T-cell (primary cell): Measurements from ENCODE around the gene KCNH2. TPM values are rescaled to one million over a fixed set of nuclear protein-coding genes. Genes with fewer than 3 reads are reported as not detected.

ENCODE experiments used
- ATAC-seq, 4 experiments: fragments of 200-7000 bp in 3 of 4; fragments of 150-1000 bp in 1 of 4; cut with Tn5 transposase; replicated peaks in 1 of 4; 1 replicate in 3 of 4; 2 replicates in 1 of 4; pipeline ENCODE4 v1.10.0; 2021; ENCODE audit warnings: moderate library complexity in 3 of 4, mild to moderate bottlenecking in 2 of 4, moderate number of reproducible peaks in 1 of 4
- CTCF ChIA-PET, 2 donors: fragments of 300-600 bp; sonication (Branson Sonifier 250); formaldehyde crosslinking; loops; one replicate each; lab custom pipeline; 2022; ENCODE audit warnings: antibody characterized with exemption in 2 of 2; lab: Charles Lee
- POLR2A ChIA-PET, 2 donors: fragments of 300-600 bp; sonication (Branson Sonifier 250); formaldehyde crosslinking; loops; one replicate each; lab custom pipeline; 2022; ENCODE audit warnings: antibody characterized with exemption in 2 of 2; lab: Charles Lee
- DNase-seq, 35 experiments: peaks; one replicate each; pipeline versions ENCODE4 v3.0.0 to v3.0.0-alpha.2; 2013 to 2023
- H3K27ac ChIP-seq: one replicate; pipeline ENCODE4 v1.5.1; 2013; ENCODE audit warnings: low read length
- H3K27me3 ChIP-seq, 2 experiments: replicated peaks in 1 of 2; 1 replicate in 1 of 2; 2 replicates in 1 of 2; pipeline versions ENCODE4 v1.6.1 to v1.7.0; 2013; ENCODE audit warnings: low read length in 1 of 2, mixed read lengths in 1 of 2; ENCODE audit not compliant: control insufficient read depth in 2 of 2, insufficient read depth in 2 of 2; ENCODE audit errors: extremely low read depth in 1 of 2
- H3K36me3 ChIP-seq, 2 donors: 1 replicate in 1 of 2; 2 replicates in 1 of 2; pipeline versions ENCODE4 v1.6.1 to v1.7.0; 2013; ENCODE audit warnings: low read length in 1 of 2; ENCODE audit not compliant: control insufficient read depth in 2 of 2, insufficient read depth in 1 of 2; ENCODE audit errors: extremely low read depth in 1 of 2
- H3K4me1 ChIP-seq, 2 experiments: 1 replicate in 1 of 2; 2 replicates in 1 of 2; pipeline versions ENCODE4 v1.6.1 to v1.7.0; 2013; ENCODE audit warnings: low read length in 2 of 2, mixed read lengths in 1 of 2; ENCODE audit not compliant: insufficient read depth in 2 of 2, control insufficient read depth in 1 of 2; ENCODE audit errors: extremely low read depth in 1 of 2
- H3K4me3 ChIP-seq, 2 donors: 1 replicate in 1 of 2; 2 replicates in 1 of 2; pipeline versions ENCODE4 v1.5.1 to v1.7.0; 2013; ENCODE audit warnings: mild to moderate bottlenecking in 2 of 2, low read length in 1 of 2, moderate library complexity in 1 of 2; ENCODE audit not compliant: control insufficient read depth in 1 of 2; ENCODE audit errors: extremely low read depth in 1 of 2
- H3K9me3 ChIP-seq: 2 replicates; pipeline ENCODE4 v1.7.0; 2013
- H3K27ac Mint-ChIP-seq, 2 donors: one replicate each; pipeline ENCODE4 v1.8.0; 2020 to 2021; ENCODE audit warnings: mild to moderate bottlenecking in 2 of 2, mixed read lengths in 2 of 2
- H3K27me3 Mint-ChIP-seq, 2 donors: one replicate each; pipeline ENCODE4 v1.8.0; 2021 to 2022; ENCODE audit warnings: mixed read lengths in 2 of 2
- H3K36me3 Mint-ChIP-seq: one replicate; pipeline ENCODE4 v1.8.0; 2021; ENCODE audit warnings: mixed read lengths
- H3K4me1 Mint-ChIP-seq, 3 donors: one replicate each; pipeline ENCODE4 v1.8.0; 2020 to 2022; ENCODE audit warnings: mixed read lengths in 3 of 3, mild to moderate bottlenecking in 1 of 3
- H3K4me3 Mint-ChIP-seq, 3 donors: one replicate each; pipeline ENCODE4 v1.8.0; 2020 to 2022; ENCODE audit warnings: mild to moderate bottlenecking in 3 of 3, mixed read lengths in 3 of 3, moderate library complexity in 3 of 3
- H3K9me3 Mint-ChIP-seq, 3 donors: one replicate each; pipeline ENCODE4 v1.8.0; 2020 to 2022; ENCODE audit warnings: mixed read lengths in 3 of 3
- WGBS: methylation state at CpG from one replicate; pipeline ENCODE4 v1.1.5; 2013; ENCODE audit warnings: missing lambda C conversion rate; ENCODE audit not compliant: insufficient coverage; 5-methylcytosine and 5-hydroxymethylcytosine counted together
- total RNA-seq, 35 experiments: library from RNA in 6 of 35; stranded (reverse) in 6 of 35; fragments of 120-200 nt in 1 of 35; gene quantifications; one replicate each; pipeline versions ENCODE4 v1.2.1 to v1.2.4 and lab custom pipeline; 2013 to 2026

The KCNH2 gene
- total RNA-seq, 5 donors from 2014 or later (not counting 1 experiment from before 2014, with no cell fraction given) = 2.9 to 4.6 (median 3.0) TPM

- H3K27me3 ChIP-seq = peaks cover 6 to 11% of the 10 kb centered on the region in 2 experiments
- Mint-ChIP-seq H3K27me3 (peaks cover 16% of the 10 kb centered on the region in 2 donors), H3K4me1 (peaks cover 0 to 6% (median 3%) of the 10 kb centered on the region in 3 donors), H3K9me3 (no peaks in the 10 kb centered on the region), H3K4me3 (no peak overlapping the region), H3K36me3 (no peaks in the 10 kb centered on the region), H3K27ac (no peak overlapping the region)
- no peak overlapping the region for H3K27ac ChIP-seq
- POLR2A ChIA-PET = no interaction called here
- H3K4me3 ChIP-seq = no peak overlapping the region
- no peaks in the 10 kb centered on the region for H3K36me3 ChIP-seq
- 82% methylated on average over 6 of the region's 6 CpGs for WGBS
- no peaks in the 10 kb centered on the region for H3K9me3 ChIP-seq
- CTCF ChIA-PET = no interaction called here
- no peaks in the 10 kb centered on the region for H3K4me1 ChIP-seq
- no peak for ATAC-seq
- no peak for DNase-seq
Measured at GRCh38 chr7:150918378-150918777, 59.7 kb downstream of the KCNH2 start.

- CTCF ChIA-PET = no interaction called here
- Histone ChIP-seq H3K27me3 (peaks cover 6 to 11% of the 10 kb centered on the region in 2 experiments), H3K27ac (no peak overlapping the region), H3K4me1 (no peaks in the 10 kb centered on the region), H3K9me3 (no peaks in the 10 kb centered on the region), H3K4me3 (no peak overlapping the region), H3K36me3 (no peaks in the 10 kb centered on the region)
- Mint-ChIP-seq H3K4me3 (no peak overlapping the region), H3K4me1 (peaks cover 0 to 6% (median 0%) of the 10 kb centered on the region in 3 donors), H3K9me3 (no peaks in the 10 kb centered on the region), H3K27ac (peak overlapping the region in 1 of 2 donors; percentile 7), H3K36me3 (no peaks in the 10 kb centered on the region), H3K27me3 (peaks cover 16% of the 10 kb centered on the region in 2 donors)
- DNase-seq (no peak), ATAC-seq (no peak)
- WGBS = 100% methylated on average over 1 of the region's 7 CpGs
- POLR2A ChIA-PET = no interaction called here
Measured at GRCh38 chr7:150917969-150918368, 60.2 kb downstream of the KCNH2 start.

- no peak overlapping the region for H3K27ac Mint-ChIP-seq
- no peaks in the 10 kb centered on the region for H3K4me1 Mint-ChIP-seq
- no peak overlapping the region for H3K4me3 ChIP-seq
- ChIA-PET POLR2A (no interaction called here), CTCF (no interaction called here)
- H3K27ac ChIP-seq = no peak overlapping the region
- WGBS = 80% methylated on average over 10 of the region's 10 CpGs
- H3K27me3 ChIP-seq = peaks cover 6 to 13% of the 10 kb centered on the region in 2 experiments
- no peaks in the 10 kb centered on the region for H3K9me3 ChIP-seq
- DNase-seq (no peak), ATAC-seq (no peak)
- no peaks in the 10 kb centered on the region for H3K36me3 Mint-ChIP-seq
- no peaks in the 10 kb centered on the region for H3K9me3 Mint-ChIP-seq
- H3K4me3 Mint-ChIP-seq = no peak overlapping the region
- no peaks in the 10 kb centered on the region for H3K36me3 ChIP-seq
- no peaks in the 10 kb centered on the region for H3K4me1 ChIP-seq
- peaks cover 13 to 16% of the 10 kb centered on the region in 2 donors for H3K27me3 Mint-ChIP-seq
Measured at GRCh38 chr7:150916670-150917069, 61.5 kb downstream of the KCNH2 start.

GRCh38 chr7:150914966-150915365 is 63.2 kb downstream of the KCNH2 start:
- peaks cover 6 to 18% of the 10 kb centered on the region in 2 experiments for H3K27me3 ChIP-seq
- no peaks in the 10 kb centered on the region for H3K4me1 ChIP-seq
- DNase-seq = no peak
- H3K4me3 Mint-ChIP-seq = no peak overlapping the region
- peaks cover 17 to 19% of the 10 kb centered on the region in 2 donors for H3K27me3 Mint-ChIP-seq
- H3K36me3 ChIP-seq = no peaks in the 10 kb centered on the region
- ChIA-PET POLR2A (no interaction called here), CTCF (no interaction called here)
- no peaks in the 10 kb centered on the region for H3K9me3 Mint-ChIP-seq
- WGBS = 96% methylated on average over 3 of the region's 6 CpGs
- ATAC-seq = no peak
- H3K27ac Mint-ChIP-seq = no peak overlapping the region
- H3K9me3 ChIP-seq = no peaks in the 10 kb centered on the region
- H3K27ac ChIP-seq = no peak overlapping the region
- no peak overlapping the region for H3K4me3 ChIP-seq
- H3K36me3 Mint-ChIP-seq = no peaks in the 10 kb centered on the region
- H3K4me1 Mint-ChIP-seq = peaks cover 0 to 9% (median 2%) of the 10 kb centered on the region in 3 donors

- H3K36me3 Mint-ChIP-seq = no peaks in the 10 kb centered on the region
- Histone ChIP-seq H3K36me3 (no peaks in the 10 kb centered on the region), H3K4me1 (peaks cover 0 to 7% of the 10 kb centered on the region in 2 experiments), H3K4me3 (no peak overlapping the region), H3K9me3 (no peaks in the 10 kb centered on the region), H3K27me3 (peaks cover 6 to 18% of the 10 kb centered on the region in 2 experiments), H3K27ac (no peak overlapping the region)
- no peak overlapping the region for H3K27ac Mint-ChIP-seq
- peaks cover 4 to 15% (median 6%) of the 10 kb centered on the region in 3 donors for H3K4me1 Mint-ChIP-seq
- no peaks in the 10 kb centered on the region for H3K9me3 Mint-ChIP-seq
- no peak overlapping the region for H3K4me3 Mint-ChIP-seq
- ChIA-PET CTCF (interaction anchor here in 1 of 2 donors (0.9 kb wide), 1 partner anchor 27 kb away, joined by 3 read pairs; no protein-coding TSS in a partner anchor), POLR2A (interaction anchor here in 1 of 2 donors (0.6 kb wide), 1 partner anchor 1507 kb away, joined by 16 read pairs; no protein-coding TSS in a partner anchor)
- peaks cover 11 to 17% of the 10 kb centered on the region in 2 donors for H3K27me3 Mint-ChIP-seq
- WGBS = 80% methylated on average over 4 of the region's 6 CpGs
- DNase-seq (no peak), ATAC-seq (no peak)
Measured at GRCh38 chr7:150914196-150914595, 63.9 kb downstream of the KCNH2 start.

- peaks cover 9% of the 10 kb centered on the region in 2 donors for H3K27me3 Mint-ChIP-seq
- H3K27me3 ChIP-seq = peaks cover 4 to 14% of the 10 kb centered on the region in 2 experiments
- no peak overlapping the region for H3K27ac ChIP-seq
- no peaks in the 10 kb centered on the region for H3K36me3 ChIP-seq
- peaks cover 0 to 16% of the 10 kb centered on the region in 2 experiments for H3K4me1 ChIP-seq
- 90% methylated on average over 2 of the region's 7 CpGs for WGBS
- H3K36me3 Mint-ChIP-seq = no peaks in the 10 kb centered on the region
- H3K4me3 Mint-ChIP-seq = no peak overlapping the region
- no peaks in the 10 kb centered on the region for H3K9me3 Mint-ChIP-seq
- DNase-seq = no peak
- no peak for ATAC-seq
- no peak overlapping the region for H3K27ac Mint-ChIP-seq
- no peak overlapping the region for H3K4me3 ChIP-seq
- CTCF ChIA-PET = interaction anchor here (0.5 to 1.1 kb wide), 3 partner anchors 11 to 77 kb away, joined by 3 to 5 read pairs (median 3); no protein-coding TSS in a partner anchor
- POLR2A ChIA-PET = interaction anchor here in 1 of 2 donors (0.7 kb wide), 1 partner anchor 530 kb away, joined by 4 read pairs; no protein-coding TSS in a partner anchor
- H3K9me3 ChIP-seq = no peaks in the 10 kb centered on the region
- H3K4me1 Mint-ChIP-seq = peaks cover 8 to 21% (median 10%) of the 10 kb centered on the region in 3 donors
Measured at GRCh38 chr7:150912427-150912826, 65.7 kb downstream of the KCNH2 start.
